Measurements from ENCODE around the gene BORCS5. TPM values are rescaled to one million over a fixed set of nuclear protein-coding genes. Genes with fewer than 3 reads are reported as not detected.
"Not testable (repeated sequence)": the region's sequence is repeated elsewhere in the genome, so short reads cannot be mapped to it uniquely, and the experiment has no call there.

The BORCS5 gene
- total RNA-seq, 4 donors from 2014 or later: 10.3 to 23.7 (median 19.6) TPM

GRCh38 chr12:12406762-12407161 is 49.9 kb downstream of the BORCS5 start:
- H3K27me3 ChIP-seq: no peaks in the 10 kb centered on the region
- H3K27ac ChIP-seq: peak overlapping the region; percentile 33 to 36 (median 36)

GRCh38 chr12:12408265-12408690 is 51.4 kb downstream of the BORCS5 start:
- Histone ChIP-seq H3K27me3 (no peaks in the 10 kb centered on the region), H3K4me1 (peaks cover 16 to 21% of the 10 kb centered on the region in 2 donors), H3K4me3 (replicated peaks in 1 of 3) (no peak overlapping the region), H3K9me3 (no peaks in the 10 kb centered on the region), H3K27ac (no peak overlapping the region), H3K36me3 (no peaks in the 10 kb centered on the region)
- WGBS, 2 donors: 76 to 85% methylated on average over 1 of the region's 1 CpG
- intact Hi-C loops (cut with DNase I): no loop called here
- no peak for DNase-seq
- no peak for TF ChIP-seq POLR2A (IDR thresholded peaks at IDR 0.05)
- TF ChIP-seq CTCF (IDR thresholded peaks at IDR 0.05): no peak

More at GRCh38 chr12:12406762-12407161, 49.9 kb downstream of the BORCS5 start:
- intact Hi-C loops (cut with DNase I): no loop called here
- H3K36me3 ChIP-seq: no peaks in the 10 kb centered on the region
- no peaks in the 10 kb centered on the region for H3K9me3 ChIP-seq
- H3K4me3 ChIP-seq (replicated peaks in 1 of 3): no peak overlapping the region
- DNase-seq: peak in 1 of 2 donors; percentile 8
- peaks cover 16 to 21% of the 10 kb centered on the region in 2 donors for H3K4me1 ChIP-seq
- TF ChIP-seq CTCF (IDR thresholded peaks at IDR 0.05): no peak
- no peak for TF ChIP-seq POLR2A (IDR thresholded peaks at IDR 0.05)

- H3K27me3 ChIP-seq; H3K4me3 ChIP-seq (replicated peaks in 1 of 3); H3K9me3 ChIP-seq; H3K36me3 ChIP-seq; intact Hi-C loops (cut with DNase I); DNase-seq; H3K27ac ChIP-seq: not testable (repeated sequence)
- H3K4me1 ChIP-seq: peaks cover 16 to 21% of the 10 kb centered on the region in 2 donors
- WGBS, 2 donors: 92 to 100% methylated on average over 1 of the region's 2 CpGs
These were observed 52.5 kb downstream of the BORCS5 start for GRCh38 chr12:12409337-12409736.

- H3K9me3 ChIP-seq: no peaks in the 10 kb centered on the region
- no peak overlapping the region for H3K4me3 ChIP-seq (replicated peaks in 1 of 3)
- H3K27ac ChIP-seq: no peak overlapping the region
- TF ChIP-seq CTCF (IDR thresholded peaks at IDR 0.05) (no peak), POLR2A (IDR thresholded peaks at IDR 0.05) (no peak)
- no peaks in the 10 kb centered on the region for H3K4me1 ChIP-seq
- DNase-seq: no peak
- no peaks in the 10 kb centered on the region for H3K27me3 ChIP-seq
- intact Hi-C loops (cut with DNase I): no loop called here
- H3K36me3 ChIP-seq: no peaks in the 10 kb centered on the region
- 92 to 94% methylated on average over 2 of the region's 2 CpGs for WGBS, 2 donors
These were observed 59.0 kb downstream of the BORCS5 start for GRCh38 chr12:12415886-12416285.

GRCh38 chr12:12419165-12419564 is 62.3 kb downstream of the BORCS5 start:
- H3K36me3 ChIP-seq; H3K4me1 ChIP-seq; H3K9me3 ChIP-seq; H3K27ac ChIP-seq; H3K27me3 ChIP-seq; DNase-seq; H3K4me3 ChIP-seq (replicated peaks in 1 of 3); intact Hi-C loops (cut with DNase I): not testable (repeated sequence)
- WGBS, 2 donors: 98% methylated on average over 3 of the region's 3 CpGs

- intact Hi-C loops (cut with DNase I): no loop called here
- 92 to 95% methylated on average over 2 of the region's 2 CpGs for WGBS, 2 donors
- Histone ChIP-seq H3K27ac (no peak overlapping the region), H3K9me3 (no peaks in the 10 kb centered on the region), H3K27me3 (no peaks in the 10 kb centered on the region), H3K36me3 (no peaks in the 10 kb centered on the region), H3K4me3 (replicated peaks in 1 of 3) (no peak overlapping the region), H3K4me1 (no peaks in the 10 kb centered on the region)
- DNase-seq: no peak
- TF ChIP-seq CTCF (IDR thresholded peaks at IDR 0.05) (no peak), POLR2A (IDR thresholded peaks at IDR 0.05) (no peak)
These were observed 66.5 kb downstream of the BORCS5 start for GRCh38 chr12:12423367-12423766.

Measured in thyroid gland (tissue), 4 donors.